GM12878 (cell line): ENCODE measurements around the gene MAP1LC3A. TPM values are rescaled to one million over a fixed set of nuclear protein-coding genes. Genes with fewer than 3 reads are reported as not detected.
A peak's percentile ranks its signal among the peaks of the same experiment; 100 is the strongest.

Source experiments
- ASH2L ChIP-seq: fragments of 300-600, 200-600 bp; sonication (generic); IDR thresholded peaks from 2 replicates; pipeline ENCODE4 v1.6.1; 2017; ENCODE audit warnings: low read depth, mild to moderate bottlenecking, borderline replicate concordance
- BCL3 ChIP-seq: IDR thresholded peaks from 2 replicates; pipeline ENCODE4 v1.6.1; 2011; ENCODE audit warnings: borderline replicate concordance, low read depth, mild to moderate bottlenecking, moderate library complexity, low read length; ENCODE audit not compliant: insufficient read depth, poor library complexity, severe bottlenecking
- BMI1 ChIP-seq: fragments of 450-650 bp; IDR thresholded peaks from 2 replicates; pipeline ENCODE4 v1.6.1; 2016; ENCODE audit warnings: mild to moderate bottlenecking, moderate library complexity, borderline replicate concordance
- CBX3 ChIP-seq: fragments of 200-600 bp; sonication (generic); IDR thresholded peaks from 2 replicates; pipeline ENCODE4 v1.6.1; 2016; ENCODE audit warnings: low read depth, borderline replicate concordance
- CEBPB ChIP-seq, 2 experiments: fragments of 150-350 bp in 1 of 2; IDR thresholded peaks; 2 replicates each; pipeline ENCODE4 v1.6.1; 2012 to 2014; ENCODE audit warnings: low read depth in 2 of 2, low read length in 2 of 2, borderline replicate concordance in 1 of 2, inconsistent platforms in 1 of 2
- E4F1 ChIP-seq: fragments of 450-650 bp; IDR thresholded peaks from 2 replicates; pipeline ENCODE4 v1.6.1; 2018; ENCODE audit warnings: borderline replicate concordance, mild to moderate bottlenecking; ENCODE audit not compliant: partially characterized antibody
- FOXM1 ChIP-seq: IDR thresholded peaks from 2 replicates; pipeline ENCODE4 v1.6.1; 2012; ENCODE audit warnings: low read depth, mild to moderate bottlenecking, inconsistent platforms, low read length, moderate library complexity
- HSF1 ChIP-seq: fragments of 150-350 bp; IDR thresholded peaks from 2 replicates; pipeline ENCODE4 v1.6.1; 2014; ENCODE audit warnings: mild to moderate bottlenecking, low read depth, low read length
- KAT2A ChIP-seq: conservative IDR thresholded peaks from 2 replicates; pipeline ENCODE4 v1.6.1; 2011; ENCODE audit warnings: low read depth, low read length; ENCODE audit not compliant: control insufficient read depth
- KLF5 ChIP-seq: fragments of 450-650 bp; IDR thresholded peaks from 2 replicates; pipeline ENCODE4 v1.6.1; 2014; ENCODE audit warnings: mild to moderate bottlenecking; ENCODE audit not compliant: partially characterized antibody
- NR2C1 ChIP-seq: fragments of 450-650 bp; IDR thresholded peaks from 2 replicates; pipeline ENCODE4 v1.6.1; 2017; ENCODE audit warnings: antibody characterized with exemption, mild to moderate bottlenecking, moderate library complexity
- PAX8 ChIP-seq: fragments of 450-650 bp; IDR thresholded peaks from 2 replicates; pipeline ENCODE4 v1.6.1; 2017; ENCODE audit warnings: mild to moderate bottlenecking, moderate library complexity
- PKNOX1 ChIP-seq: fragments of 450-650 bp; IDR thresholded peaks from 2 replicates; pipeline ENCODE4 v1.6.1; 2016; ENCODE audit warnings: mild to moderate bottlenecking
- PML ChIP-seq: IDR thresholded peaks from 2 replicates; pipeline ENCODE4 v1.6.1; 2012; ENCODE audit warnings: low read length, inconsistent platforms
- RAD51 ChIP-seq: fragments of 450-650 bp; IDR thresholded peaks from 2 replicates; pipeline ENCODE4 v1.6.1; 2016; ENCODE audit warnings: moderate library complexity, mild to moderate bottlenecking, inconsistent platforms
- SIN3A ChIP-seq: IDR thresholded peaks from 2 replicates; pipeline ENCODE4 v1.6.1; 2012; ENCODE audit warnings: low read depth, low read length, improper control_type of control experiment
- SUPT20H ChIP-seq: IDR thresholded peaks from 2 replicates; pipeline ENCODE4 v1.6.1; 2011; ENCODE audit warnings: low read depth, mild to moderate bottlenecking, low read length, moderate library complexity, borderline replicate concordance; ENCODE audit not compliant: control insufficient read depth
- ZNF687 ChIP-seq: fragments of 450-650 bp; IDR thresholded peaks from 2 replicates; pipeline ENCODE4 v1.6.1; 2017; ENCODE audit warnings: mild to moderate bottlenecking, moderate library complexity
- polyA plus RNA-seq, 11 experiments: library from polyadenylated mRNA; depleted of rRNA in 4 of 11; unstranded in 6 of 11; stranded (reverse) in 5 of 11; fragments of >200 nt; fragmentation: Nextera tagmentation in 4 of 11; fragmentation: Illumina TruSeq in 1 of 11; extraction: Ambion mirVana in 4 of 11; extraction: Trizol in 1 of 11; gene quantifications; 1 replicate in 1 of 11; 2 replicates in 10 of 11; pipeline versions ENCODE4 v1.2.1 to v1.2.3, GENCODE V29; 2011 to 2016; ENCODE audit warnings: inconsistent platforms in 2 of 11, missing spikeins in 2 of 11, low read depth in 1 of 11
- total RNA-seq, 4 experiments: library from RNA; depleted of rRNA in 3 of 4; stranded (reverse); fragments of >200 nt in 3 of 4; fragmentation: Illumina TruSeq in 1 of 4; extraction: Trizol in 1 of 4; gene quantifications; 2 replicates each; pipeline versions ENCODE4 v1.2.1 to v1.2.3, GENCODE V29; 2013 to 2021

The MAP1LC3A gene
- total and polyA plus RNA-seq, 10 of the 15 experiments (the other 5 are each of a cell fraction or from before 2014, with no cell fraction given): 0.27 to 1.2 (median 0.39) TPM; not detected in 4

GRCh38 chr20:34581341-34582184 lies 23.0 kb downstream of the MAP1LC3A start (continued):
- peak; percentile 54 for TF ChIP-seq ZNF687
- TF ChIP-seq RAD51: no peak
- no peak for TF ChIP-seq HSF1
- TF ChIP-seq CBX3: no peak
- TF ChIP-seq E4F1: no peak
- no peak for TF ChIP-seq SIN3A
- no peak for TF ChIP-seq KAT2A
- TF ChIP-seq ASH2L: no peak
- peak; percentile 30; the same call in 1 of the 2 replicates for TF ChIP-seq FOXM1
- TF ChIP-seq PML: no peak
- TF ChIP-seq KLF5: no peak
- TF ChIP-seq BMI1: no peak
- TF ChIP-seq PKNOX1: peak; percentile 62
- no peak for TF ChIP-seq BCL3
- TF ChIP-seq NR2C1: no peak
- no peak for TF ChIP-seq CEBPB (IDR thresholded peaks at IDR 0.05; ENCODE audit: borderline replicate concordance in 1 of 2, low read depth in 2 of 2, low read length in 2 of 2)
- TF ChIP-seq SUPT20H: no peak
- TF ChIP-seq PAX8: no peak
